ENCODE results near the gene CCND2.

The CCND2 gene

GRCh38 chr12:4257442-4257841, 16.1 kb upstream of the CCND2 start:
- DNase-seq: no peak

- DNase-seq: no peak
Observed at GRCh38 chr12:4259099-4259498, 14.5 kb upstream of the CCND2 start.

- DNase-seq: no peak
Observed at GRCh38 chr12:4261655-4262054, 11.9 kb upstream of the CCND2 start.

GRCh38 chr12:4265280-4265679, 8.3 kb upstream of the CCND2 start:
- no peak for DNase-seq

- DNase-seq: no peak
Observed at GRCh38 chr12:4266990-4267389, 6.6 kb upstream of the CCND2 start.

GRCh38 chr12:4267704-4268328, 5.7 kb upstream of the CCND2 start:
- DNase-seq: no peak

GRCh38 chr12:4268329-4269181, 5.0 kb upstream of the CCND2 start:
- DNase-seq: no peak

DNA sequence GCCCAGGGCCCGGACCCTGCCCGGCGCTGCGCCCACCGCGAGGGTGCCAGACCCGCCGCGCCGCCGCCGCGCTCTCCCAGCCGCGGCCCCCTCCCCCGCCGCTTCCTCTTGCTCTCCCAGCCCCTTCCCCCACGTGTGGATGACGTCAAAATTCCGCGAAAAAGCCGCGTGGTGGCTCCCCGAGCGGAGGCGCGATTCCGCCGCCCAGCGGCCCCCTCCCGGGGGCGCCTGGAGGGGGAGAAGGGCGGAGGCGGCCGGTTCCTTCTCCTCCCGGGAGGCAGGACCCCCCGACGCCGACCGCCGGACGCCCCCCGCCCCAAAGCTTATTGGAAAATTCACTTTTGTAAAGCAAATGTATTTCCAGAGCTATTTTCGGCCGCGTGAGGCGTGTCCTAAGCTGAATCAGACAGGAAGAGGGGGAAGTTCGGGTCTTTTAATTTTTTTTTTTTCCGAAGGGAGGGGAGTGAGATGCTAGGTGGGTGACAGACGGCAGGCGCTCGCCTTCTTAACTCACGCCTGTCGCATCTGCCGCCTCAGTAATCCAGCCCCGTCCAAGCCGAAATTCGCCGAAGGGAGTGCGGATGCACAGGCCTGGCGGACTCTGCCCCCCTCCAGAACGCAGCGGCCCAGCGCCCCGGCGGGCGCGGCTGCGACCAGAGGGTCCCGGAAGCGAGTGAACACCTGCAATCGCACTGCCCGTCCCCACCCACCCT, 4.1 kb upstream of the CCND2 start:
- no peak for DNase-seq

GRCh38 chr12:4270016-4270830, 3.3 kb upstream of the CCND2 start:
- no peak for DNase-seq

- DNase-seq: no peak
Observed at GRCh38 chr12:4270831-4271716, 2.5 kb upstream of the CCND2 start.

DNA sequence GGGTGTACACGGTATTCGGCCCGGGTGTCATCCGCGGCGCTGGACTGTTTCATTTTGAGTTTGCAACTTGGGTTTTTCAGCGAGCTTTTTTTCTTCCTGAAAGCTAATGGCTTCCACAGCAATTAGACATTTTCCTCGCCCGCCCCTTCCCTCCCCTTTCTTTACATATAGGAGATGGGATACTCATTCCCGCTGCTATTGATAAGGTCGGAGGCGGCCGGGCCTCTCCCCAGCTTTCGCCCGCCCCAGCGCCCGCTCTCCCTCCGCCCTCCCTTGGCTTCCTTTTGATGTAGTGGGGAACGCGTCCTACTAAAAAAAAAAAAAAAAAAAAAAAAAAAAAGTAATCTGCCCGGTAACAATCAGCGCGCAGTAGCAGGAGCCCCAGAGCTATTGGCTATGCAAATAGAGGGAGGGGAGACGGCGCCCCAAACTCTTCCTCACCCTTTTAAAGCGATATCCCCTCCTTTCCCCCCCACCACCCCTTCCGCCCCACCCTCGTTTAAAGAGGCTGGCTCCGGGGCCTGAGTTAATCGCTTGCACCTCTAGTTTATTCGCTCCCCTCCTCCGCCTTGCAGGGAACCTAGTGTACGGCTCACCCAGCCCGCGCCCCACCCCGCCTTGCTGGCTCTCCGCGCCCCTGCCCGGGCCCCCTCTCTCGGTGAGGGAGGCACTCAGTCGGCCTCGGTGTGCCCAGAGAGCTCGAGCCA, 1.7 kb upstream of the CCND2 start:
- no peak for DNase-seq

DNA sequence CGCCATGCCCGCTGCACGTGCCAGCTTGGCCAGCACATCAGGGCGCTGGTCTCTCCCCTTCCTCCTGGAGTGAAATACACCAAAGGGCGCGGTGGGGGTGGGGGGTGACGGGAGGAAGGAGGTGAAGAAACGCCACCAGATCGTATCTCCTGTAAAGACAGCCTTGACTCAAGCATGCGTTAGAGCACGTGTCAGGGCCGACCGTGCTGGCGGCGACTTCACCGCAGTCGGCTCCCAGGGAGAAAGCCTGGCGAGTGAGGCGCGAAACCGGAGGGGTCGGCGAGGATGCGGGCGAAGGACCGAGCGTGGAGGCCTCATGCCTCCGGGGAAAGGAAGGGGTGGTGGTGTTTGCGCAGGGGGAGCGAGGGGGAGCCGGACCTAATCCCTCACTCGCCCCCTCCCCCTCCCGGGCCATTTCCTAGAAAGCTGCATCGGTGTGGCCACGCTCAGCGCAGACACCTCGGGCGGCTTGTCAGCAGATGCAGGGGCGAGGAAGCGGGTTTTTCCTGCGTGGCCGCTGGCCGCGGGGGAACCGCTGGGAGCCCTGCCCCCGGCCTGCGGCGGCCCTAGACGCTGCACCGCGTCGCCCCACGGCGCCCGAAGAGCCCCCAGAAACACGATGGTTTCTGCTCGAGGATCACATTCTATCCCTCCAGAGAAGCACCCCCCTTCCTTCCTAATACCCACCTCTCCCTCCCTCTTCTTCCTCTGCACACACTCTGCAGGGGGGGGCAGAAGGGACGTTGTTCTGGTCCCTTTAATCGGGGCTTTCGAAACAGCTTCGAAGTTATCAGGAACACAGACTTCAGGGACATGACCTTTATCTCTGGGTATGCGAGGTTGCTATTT, 914 bp upstream of the CCND2 start:
- no peak for DNase-seq

- no peak for DNase-seq
Observed at GRCh38 chr12:4273273-4273651, 300 bp upstream of the CCND2 start.

DNA sequence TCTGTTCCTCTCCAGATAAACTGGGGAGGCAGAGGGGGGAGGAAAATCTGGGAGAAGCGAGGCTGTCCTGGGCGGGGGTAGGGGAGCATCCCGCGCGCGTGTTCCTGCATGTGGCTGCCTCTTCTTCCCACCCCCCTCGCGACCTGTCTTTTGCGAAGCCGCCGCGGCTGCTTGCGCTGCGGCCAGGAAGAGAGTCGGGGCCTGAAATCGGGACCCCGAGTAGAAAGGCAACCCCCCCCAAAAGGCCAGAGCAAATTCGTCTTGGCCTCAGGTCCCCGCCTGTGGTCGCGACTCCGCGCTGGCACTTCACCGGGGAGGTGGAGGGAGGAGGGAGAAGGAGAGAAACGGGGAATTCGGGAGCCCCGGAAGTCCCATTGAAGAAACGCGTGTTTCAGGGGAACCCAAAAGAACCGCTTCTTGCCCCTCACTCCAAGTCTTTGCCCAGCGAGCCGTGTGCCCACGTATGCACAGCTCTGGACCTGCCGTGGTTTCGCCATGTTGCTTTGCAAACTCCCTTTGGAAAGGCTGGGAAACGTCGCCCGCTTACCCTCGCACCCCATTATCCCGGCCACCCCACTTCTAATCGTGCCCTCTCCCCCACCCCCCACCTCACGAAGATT, 944 bp downstream of the CCND2 start:
- DNase-seq: no peak

GRCh38 chr12:4275016-4275869, 1.7 kb downstream of the CCND2 start:
- no peak for DNase-seq

- no peak for DNase-seq
Observed at GRCh38 chr12:4275870-4276301, 2.3 kb downstream of the CCND2 start.

GRCh38 chr12:4276524-4277204, 3.1 kb downstream of the CCND2 start:
- DNase-seq: no peak

GRCh38 chr12:4277205-4277543, 3.6 kb downstream of the CCND2 start:
- DNase-seq: no peak
